Measurements from ENCODE around the gene PAM.
"Not testable (repeated sequence)": the region's sequence is repeated elsewhere in the genome, so short reads cannot be mapped to it uniquely, and the experiment has no call there.

Gene PAM

DNA sequence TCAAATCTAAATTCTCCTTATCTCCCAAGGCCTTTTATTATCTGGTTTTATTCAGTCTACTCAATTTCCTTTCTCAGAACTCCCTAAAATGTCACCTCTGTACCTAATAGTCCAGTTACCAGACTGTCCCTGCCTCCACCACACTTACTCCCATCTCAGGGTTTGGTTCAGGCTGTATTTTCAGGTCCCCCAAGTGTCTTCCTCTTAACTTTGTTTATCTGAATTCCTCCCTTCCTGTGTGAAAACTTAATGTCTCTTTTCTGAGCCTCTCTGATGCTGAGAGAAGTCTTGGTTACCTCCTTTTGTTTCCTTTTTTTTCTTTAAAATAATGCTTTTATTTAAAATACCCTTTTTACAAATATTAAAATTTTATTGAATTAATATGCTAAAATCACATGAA, 133.4 kb downstream of the PAM start:
- H3K27ac ChIP-seq = no peak overlapping the region
- DNase-seq (ENCODE audit: low read depth, low spot score) = no peak

- H3K27ac ChIP-seq = no peak overlapping the region
- DNase-seq (ENCODE audit: low read depth, low spot score) = no peak
Measured at GRCh38 chr5:102889033-102889432, 133.9 kb downstream of the PAM start.

DNA sequence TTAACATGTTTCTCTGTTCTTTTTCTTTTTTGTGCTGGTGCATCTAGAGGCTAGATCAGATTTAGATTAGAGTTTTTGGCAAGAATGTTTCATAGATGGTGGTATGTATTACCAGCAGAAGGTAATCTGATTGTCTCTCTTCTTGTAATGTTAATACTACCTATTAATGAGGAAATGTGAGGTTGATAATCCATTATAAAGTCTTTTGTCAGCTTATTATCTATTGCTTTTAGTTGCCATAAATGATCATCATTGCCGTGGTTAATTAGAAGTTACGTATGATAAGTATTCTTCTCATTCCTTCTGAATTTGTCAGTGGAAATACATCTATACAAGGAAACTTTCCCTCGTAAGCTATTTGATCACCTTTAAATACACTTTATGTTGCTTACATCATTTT, 135.0 kb downstream of the PAM start:
- DNase-seq (ENCODE audit: low read depth, low spot score) = no peak
- no peak overlapping the region for H3K27ac ChIP-seq

DNA sequence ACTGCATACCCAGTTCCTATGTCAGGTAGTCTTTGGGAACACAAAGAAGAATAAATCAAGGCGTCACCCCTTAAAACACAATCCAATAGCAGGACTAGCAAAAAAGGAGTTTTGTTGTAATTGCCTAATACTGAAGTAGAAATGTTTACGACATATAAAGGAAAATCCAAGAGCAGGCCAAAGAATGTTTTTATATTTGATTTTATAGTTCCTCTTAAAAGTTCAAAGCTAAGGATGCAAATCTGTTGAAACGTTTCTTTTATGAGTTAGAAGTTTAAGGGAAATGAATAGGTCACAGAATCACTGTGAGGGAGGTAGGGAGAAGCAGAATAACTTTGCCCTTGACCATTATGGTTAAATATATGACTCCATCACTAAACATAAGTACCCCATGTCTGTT, 136.1 kb downstream of the PAM start:
- no peak for DNase-seq (ENCODE audit: low read depth, low spot score)
- no peak overlapping the region for H3K27ac ChIP-seq

DNA sequence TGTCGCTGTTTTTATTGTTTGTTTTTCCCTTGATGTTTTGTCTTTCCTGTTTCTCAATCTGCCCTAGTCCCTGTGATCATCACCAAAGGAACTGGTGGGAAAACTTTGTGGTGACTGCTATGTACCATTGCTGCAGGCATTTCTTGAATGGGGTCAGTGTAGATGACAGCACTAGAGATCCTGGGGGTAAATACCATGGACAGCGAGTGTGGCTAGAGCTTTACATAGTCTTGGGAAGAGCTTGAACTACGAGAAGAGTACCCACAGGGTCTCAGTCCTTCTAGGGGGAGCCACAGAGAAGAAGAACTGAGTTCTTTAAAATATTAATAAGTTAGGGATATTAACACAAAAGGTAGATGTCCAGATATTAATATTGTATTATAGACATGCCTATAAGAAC, 138.8 kb downstream of the PAM start:
- DNase-seq (ENCODE audit: low read depth, low spot score) = no peak
- H3K27ac ChIP-seq = no peak overlapping the region

DNA sequence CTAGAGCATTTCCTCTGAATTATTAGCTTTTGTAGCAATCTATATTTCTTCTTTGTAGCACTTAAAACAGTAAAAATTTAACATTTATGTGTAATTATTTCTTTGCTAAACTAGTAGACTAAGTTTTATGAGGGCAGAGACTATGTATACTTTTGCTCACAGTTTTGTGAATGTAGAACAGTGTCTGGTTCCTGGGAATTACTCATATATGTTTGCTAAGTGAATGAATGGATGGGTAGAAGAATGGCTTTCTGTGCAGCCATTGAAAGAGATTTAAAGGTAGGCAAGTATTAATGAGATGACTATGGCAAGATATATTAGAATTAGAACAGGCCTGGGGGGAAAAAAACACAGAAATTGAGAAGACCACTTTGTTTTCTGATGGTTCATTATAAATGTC, 140.1 kb downstream of the PAM start:
- H3K27ac ChIP-seq = no peak overlapping the region
- no peak for DNase-seq (ENCODE audit: low read depth, low spot score)

DNA sequence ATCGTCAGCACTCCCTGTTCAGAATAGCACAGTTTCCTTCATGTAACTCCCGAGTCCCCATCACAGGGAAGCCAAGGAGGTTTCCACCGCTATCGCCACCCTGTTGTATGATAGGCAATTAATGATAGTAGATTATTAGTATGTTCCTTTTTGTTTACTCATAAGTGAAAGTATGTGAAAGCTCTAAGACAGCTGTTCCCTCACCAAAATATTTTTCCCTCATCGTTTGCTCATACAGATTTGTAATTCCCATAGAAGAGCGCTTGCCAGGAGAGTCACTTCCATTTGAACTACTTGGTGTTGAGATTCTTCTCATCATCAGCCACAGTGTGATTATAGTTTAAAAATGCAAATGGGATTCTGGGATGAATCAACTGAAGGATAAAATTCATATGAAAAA, 140.9 kb downstream of the PAM start:
- H3K27ac ChIP-seq = no peak overlapping the region
- no peak for DNase-seq (ENCODE audit: low read depth, low spot score)

DNA sequence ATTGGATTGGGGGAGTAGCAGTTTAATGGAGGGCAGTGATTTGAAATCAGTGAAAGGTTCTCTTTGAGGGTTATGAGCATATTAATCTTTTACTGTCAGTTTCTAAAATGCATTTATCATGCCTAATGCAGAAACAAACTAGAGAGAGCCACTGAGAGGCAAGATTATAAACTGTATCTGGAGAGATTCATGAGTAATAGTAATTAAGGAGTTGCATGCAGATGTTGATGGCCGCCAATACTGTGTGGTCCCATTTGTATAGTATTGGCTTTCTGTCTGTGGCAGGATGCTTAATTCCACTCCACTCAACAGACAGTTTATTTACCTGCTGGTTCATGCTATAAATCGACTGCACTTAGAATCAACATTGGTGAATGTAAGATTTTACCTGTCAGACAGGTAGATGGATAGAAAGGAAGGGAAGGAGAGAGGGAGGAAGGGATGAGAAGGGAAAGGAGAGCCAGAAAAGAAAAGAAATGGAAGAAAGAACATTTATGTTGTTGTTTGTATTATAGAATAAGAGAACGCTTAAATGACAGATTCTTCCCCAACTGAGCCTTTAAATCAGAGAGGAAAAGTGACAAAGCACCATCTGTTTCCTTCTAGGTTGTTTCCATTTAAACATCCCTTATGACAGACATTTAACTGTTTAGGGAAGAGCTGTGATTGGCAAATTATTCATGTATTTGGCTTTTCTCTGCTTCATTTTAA, 146.5 kb downstream of the PAM start:
- peak overlapping the region; percentile 39 for H3K27ac ChIP-seq
- no peak for DNase-seq (ENCODE audit: low read depth, low spot score)

- H3K27ac ChIP-seq = peak overlapping the region; percentile 39
- DNase-seq (ENCODE audit: low read depth, low spot score) = no peak
Measured at GRCh38 chr5:102902135-102902448, 147.0 kb downstream of the PAM start.

DNA sequence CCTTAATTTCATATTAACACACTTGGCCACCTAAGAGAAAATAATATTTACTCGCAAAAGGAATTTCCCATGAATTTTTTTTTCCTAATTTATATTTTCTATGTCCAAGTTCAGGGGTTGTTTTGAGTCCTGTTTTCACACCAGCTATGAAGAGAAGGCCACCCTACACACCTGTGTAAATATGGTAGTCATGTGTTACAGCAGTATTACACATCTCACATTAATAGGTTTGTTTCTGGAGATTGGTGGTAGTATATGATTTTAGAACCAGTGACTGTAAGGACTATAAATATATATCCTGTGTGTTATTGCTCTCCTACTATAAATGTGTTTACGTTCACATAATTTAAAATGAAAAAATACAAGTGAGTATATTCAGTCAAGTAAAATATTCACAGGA, 147.5 kb downstream of the PAM start:
- H3K27ac ChIP-seq = peak overlapping the region; percentile 39
- no peak for DNase-seq (ENCODE audit: low read depth, low spot score)

DNA sequence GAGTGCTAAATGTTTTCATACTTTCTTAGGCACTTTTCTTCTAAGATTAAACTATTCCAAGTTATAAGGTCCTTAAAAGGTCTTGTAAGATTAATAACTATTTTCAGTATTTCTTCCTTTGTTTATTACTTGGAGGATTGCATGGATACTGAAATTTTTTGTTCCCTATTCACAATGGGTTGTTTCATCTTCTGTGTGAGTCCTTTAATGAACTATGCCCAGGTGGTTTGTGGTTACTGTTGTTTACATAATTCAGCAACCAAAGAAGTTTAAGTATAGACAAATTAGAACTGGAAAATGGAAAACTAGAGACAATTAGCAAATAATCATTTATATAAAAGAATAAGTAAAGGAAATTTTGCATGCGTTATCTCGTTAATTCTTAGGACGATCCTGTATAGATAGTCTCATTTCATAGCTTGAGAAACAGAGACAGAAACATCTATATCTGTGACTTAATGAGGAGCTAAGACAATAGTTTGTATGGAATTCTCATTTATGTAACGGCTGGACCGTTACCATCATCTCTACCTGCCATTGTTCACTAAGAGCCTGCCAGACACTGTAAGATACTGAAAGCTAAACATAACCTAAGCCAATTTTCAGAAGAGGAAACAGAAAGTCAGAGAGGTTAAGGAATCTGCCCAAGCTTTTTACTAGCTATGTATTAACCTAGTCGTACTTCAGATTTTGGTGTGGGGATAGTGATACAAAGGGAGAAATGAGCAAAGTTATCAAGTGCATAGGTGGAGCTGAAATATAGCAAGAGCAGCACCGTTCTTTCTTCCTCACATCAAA, 148.2 kb downstream of the PAM start:
- H3K27ac ChIP-seq = peak overlapping the region; percentile 39
- no peak for DNase-seq (ENCODE audit: low read depth, low spot score)

- DNase-seq (ENCODE audit: low read depth, low spot score) = no peak
- no peak overlapping the region for H3K27ac ChIP-seq
Measured at GRCh38 chr5:102905056-102905455, 150.0 kb downstream of the PAM start.

- not testable (repeated sequence) for H3K27ac ChIP-seq; DNase-seq (ENCODE audit: low read depth, low spot score)
Measured at GRCh38 chr5:102907099-102907498, 152.0 kb downstream of the PAM start.

GRCh38 chr5:102910240-102911226, 155.4 kb downstream of the PAM start:
- H3K27ac ChIP-seq = peak overlapping the region; percentile 62
- DNase-seq (ENCODE audit: low read depth, low spot score) = peak; percentile 31

GRCh38 chr5:102911973-102912372, 156.9 kb downstream of the PAM start:
- no peak overlapping the region for H3K27ac ChIP-seq
- no peak for DNase-seq (ENCODE audit: low read depth, low spot score)

DNA sequence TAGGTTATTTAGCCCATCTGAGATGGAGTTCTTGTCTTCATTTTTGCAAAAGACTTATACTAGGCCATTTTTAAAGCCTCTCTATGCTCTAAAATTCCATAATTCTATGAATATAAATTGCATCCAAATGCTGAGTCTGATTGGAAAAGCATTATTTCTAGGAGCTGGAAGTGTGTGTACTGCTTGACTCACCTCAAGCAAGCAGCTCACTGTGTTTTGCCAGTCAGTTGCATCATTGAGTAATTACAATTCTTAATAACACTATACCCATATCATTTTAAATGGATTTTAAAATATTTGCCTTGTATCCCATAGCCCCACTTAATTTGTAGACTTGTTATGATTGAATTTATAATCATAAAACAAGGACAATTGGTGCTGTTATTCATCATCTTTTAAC, 161.0 kb downstream of the PAM start:
- H3K27ac ChIP-seq = peak overlapping the region; percentile 28
- no peak for DNase-seq (ENCODE audit: low read depth, low spot score)

DNA sequence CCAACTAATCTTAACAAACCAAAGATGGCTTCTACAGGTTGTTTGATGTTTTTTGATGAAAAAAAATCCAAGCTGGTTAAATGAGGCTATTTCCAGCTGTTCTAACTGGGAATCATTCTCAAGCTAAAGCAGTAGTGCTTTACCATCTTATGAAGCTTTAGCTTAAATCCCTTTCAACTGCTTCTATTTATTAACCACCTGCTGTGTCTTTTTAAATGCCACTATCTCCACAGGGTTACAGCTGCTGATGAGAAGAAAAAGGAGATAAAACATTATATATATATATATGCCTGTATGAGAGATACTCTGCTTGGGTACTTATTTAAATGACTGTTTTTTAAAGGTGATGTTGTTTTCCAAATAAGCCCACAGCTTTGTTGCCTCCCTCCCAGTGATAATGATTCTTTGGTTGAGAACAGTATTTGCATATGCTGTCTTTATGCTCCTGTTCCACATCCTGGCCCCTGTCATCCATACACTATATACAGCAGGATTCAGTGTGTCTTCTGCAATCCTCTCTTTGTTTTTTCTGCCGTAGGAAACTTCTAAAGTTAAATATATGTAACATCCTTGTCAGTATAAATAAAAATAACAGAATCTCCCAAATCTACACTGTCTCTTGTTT, 164.0 kb downstream of the PAM start:
- H3K27ac ChIP-seq = no peak overlapping the region
- DNase-seq (ENCODE audit: low read depth, low spot score) = no peak

- H3K27ac ChIP-seq = no peak overlapping the region
- no peak for DNase-seq (ENCODE audit: low read depth, low spot score)
Measured at GRCh38 chr5:102920762-102921161, 165.7 kb downstream of the PAM start.

GRCh38 chr5:102921341-102922044, 166.4 kb downstream of the PAM start:
- no peak for DNase-seq (ENCODE audit: low read depth, low spot score)

More at GRCh38 chr5:102921341-102922044, 166.4 kb downstream of the PAM start:
- no peak overlapping the region for H3K27ac ChIP-seq
